ENCODE measurements around the gene CDKN1A. TPM values are rescaled to one million over a fixed set of nuclear protein-coding genes. Genes with fewer than 3 reads are reported as not detected.

The CDKN1A gene
- total and polyA plus RNA-seq, 10 of the 15 experiments (the other 5 are each of a cell fraction or from before 2014, with no cell fraction given), result 25.2 to 637 (median 216) TPM

- H3K36me3 ChIP-seq (ENCODE audit: control insufficient read depth in 2 of 2, insufficient read depth in 2 of 2, low read length in 1 of 2), result no peaks in the 10 kb centered on the region
- ChIA-PET CTCF (interaction anchor here (1.0 to 8.1 kb wide), 5 partner anchors 14 to 107 kb away, joined by 3 to 61 read pairs (median 6); no protein-coding TSS in a partner anchor), RAD21 (ENCODE audit: unreplicated experiment) (interaction anchor here (0.6 to 4.4 kb wide), 4 partner anchors 32 to 107 kb away, joined by 3 to 30 read pairs (median 11); no protein-coding TSS in a partner anchor), POLR2A (interaction anchor here (1.3 kb wide), 2 partner anchors 9 to 36 kb away, joined by 3 to 4 read pairs; no protein-coding TSS in a partner anchor), SMC1A (ENCODE audit: uncharacterized antibody, unreplicated experiment) (interaction anchor here (1.1 to 2.5 kb wide), 5 partner anchors 11 to 107 kb away, joined by 3 to 12 read pairs (median 4); no protein-coding TSS in a partner anchor)
- no peak for FAIRE-seq
- H3K4me2 ChIP-seq (ENCODE audit: control insufficient read depth, insufficient read depth), result no peak overlapping the region
- no peak overlapping the region for H3K9ac ChIP-seq (ENCODE audit: control insufficient read depth, insufficient read depth, low read length)
- no peak overlapping the region for H2AFZ ChIP-seq (ENCODE audit: control insufficient read depth, low read depth, low read length)
- BruUV-seq (replicated peaks), result no TSS peak
- H3K79me2 ChIP-seq (ENCODE audit: control insufficient read depth, insufficient read depth, low read length), result no peaks in the 10 kb centered on the region
- ATAC-seq, result no peak
- H3K9me3 ChIP-seq (replicated peaks; ENCODE audit: control insufficient read depth, insufficient read depth, low read length), result no peaks in the 10 kb centered on the region
- 87% methylated on average over 8 of the region's 10 CpGs for WGBS (ENCODE audit: insufficient coverage, insufficient replicate concordance, low lambda C conversion rate, missing lambda C conversion rate)
- H3K27me3 ChIP-seq (replicated peaks in 1 of 2; ENCODE audit: control insufficient read depth in 2 of 2, insufficient read depth in 2 of 2, low read length in 1 of 2), result no peaks in the 10 kb centered on the region
- in situ Hi-C loops (cut with MboI), result no loop called here
- H3K4me1 ChIP-seq (ENCODE audit: control insufficient read depth, insufficient read depth, low read length), result peaks cover 31% of the 10 kb centered on the region
- H3K27ac ChIP-seq (ENCODE audit: control insufficient read depth, insufficient read depth), result no peak overlapping the region
- DNase-seq (ENCODE audit: low read depth, low spot score), result no peak
- H3K4me3 ChIP-seq, result no peak overlapping the region
- intact Hi-C loops (cut with micrococcal nuclease; ENCODE audit: unreplicated experiment), result no loop called here
- H4K20me1 ChIP-seq (ENCODE audit: control insufficient read depth, insufficient read depth), result no peaks in the 10 kb centered on the region
- TF ChIP-seq CBX5 (IDR thresholded peaks at IDR 0.05; ENCODE audit: low read depth) (no peak), ZNF622 (IDR thresholded peaks at IDR 0.05) (no peak), ZNF687 (IDR thresholded peaks at IDR 0.05) (no peak), MYC (IDR thresholded peaks at IDR 0.05; ENCODE audit: insufficient read depth, insufficient read length, insufficient replicate concordance, low read length, severe bottlenecking) (no peak), SMAD5 (IDR thresholded peaks at IDR 0.05; ENCODE audit: low read depth) (no peak), TCF7 (IDR thresholded peaks at IDR 0.05; ENCODE audit: borderline replicate concordance) (no peak), HDAC6 (IDR thresholded peaks at IDR 0.05; ENCODE audit: unreplicated experiment) (no peak), ETV6 (conservative IDR thresholded peaks at IDR 0.05 in 1 of 2, IDR thresholded peaks at IDR 0.05 in 1 of 2; ENCODE audit: borderline replicate concordance in 1 of 2, low read depth in 1 of 2) (no peak), SREBF1 (IDR thresholded peaks at IDR 0.05; ENCODE audit: low read length) (no peak), ZZZ3 (IDR thresholded peaks at IDR 0.05; ENCODE audit: control insufficient read depth, insufficient read length, low read depth) (no peak), SIN3A (IDR thresholded peaks at IDR 0.05; ENCODE audit: low read depth, low read length) (no peak), ESRRA (IDR thresholded peaks at IDR 0.05; ENCODE audit: low read length) (no peak), YY1 (IDR thresholded peaks at IDR 0.05; ENCODE audit: low read depth, low read length) (no peak), HDAC2 (IDR thresholded peaks at IDR 0.05) (no peak), BACH1 (IDR thresholded peaks at IDR 0.05; ENCODE audit: borderline replicate concordance) (no peak), POU2F2 (IDR thresholded peaks at IDR 0.05; ENCODE audit: borderline replicate concordance, low read depth, low read length) (no peak), RBBP5 (conservative IDR thresholded peaks at IDR 0.05) (no peak)
- TF ChIP-seq, protein P1, sequence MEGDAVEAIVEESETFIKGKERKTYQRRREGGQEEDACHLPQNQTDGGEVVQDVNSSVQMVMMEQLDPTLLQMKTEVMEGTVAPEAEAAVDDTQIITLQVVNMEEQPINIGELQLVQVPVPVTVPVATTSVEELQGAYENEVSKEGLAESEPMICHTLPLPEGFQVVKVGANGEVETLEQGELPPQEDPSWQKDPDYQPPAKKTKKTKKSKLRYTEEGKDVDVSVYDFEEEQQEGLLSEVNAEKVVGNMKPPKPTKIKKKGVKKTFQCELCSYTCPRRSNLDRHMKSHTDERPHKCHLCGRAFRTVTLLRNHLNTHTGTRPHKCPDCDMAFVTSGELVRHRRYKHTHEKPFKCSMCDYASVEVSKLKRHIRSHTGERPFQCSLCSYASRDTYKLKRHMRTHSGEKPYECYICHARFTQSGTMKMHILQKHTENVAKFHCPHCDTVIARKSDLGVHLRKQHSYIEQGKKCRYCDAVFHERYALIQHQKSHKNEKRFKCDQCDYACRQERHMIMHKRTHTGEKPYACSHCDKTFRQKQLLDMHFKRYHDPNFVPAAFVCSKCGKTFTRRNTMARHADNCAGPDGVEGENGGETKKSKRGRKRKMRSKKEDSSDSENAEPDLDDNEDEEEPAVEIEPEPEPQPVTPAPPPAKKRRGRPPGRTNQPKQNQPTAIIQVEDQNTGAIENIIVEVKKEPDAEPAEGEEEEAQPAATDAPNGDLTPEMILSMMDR (IDR thresholded peaks at IDR 0.05 in 2 of 3, conservative IDR thresholded peaks at IDR 0.05 in 1 of 3; ENCODE audit: control insufficient read depth in 2 of 3, extremely low read depth in 1 of 3, insufficient read depth in 1 of 3, low read depth in 3 of 3, low read length in 3 of 3), result no peak
Observed at GRCh38 chr6:36722365-36722764, 43.9 kb downstream of the CDKN1A start.
